Activated T-helper 1 cell treated with anti-CD3 and anti-CD28 coated beads, Interleukin-2, amount 50 U/mL, for 16 hours (primary cell): ENCODE results near the gene MYO18B.
"Not testable (repeated sequence)": the region's sequence is repeated elsewhere in the genome, so short reads cannot be mapped to it uniquely, and the experiment has no call there.

ENCODE experiments used
- DNase-seq, 2 donors: peaks; one replicate each; pipeline ENCODE4 v3.0.0-alpha.2; 2020; ENCODE audit warnings: low read depth in 1 of 2, low spot score in 1 of 2

MYO18B gene, protein sequence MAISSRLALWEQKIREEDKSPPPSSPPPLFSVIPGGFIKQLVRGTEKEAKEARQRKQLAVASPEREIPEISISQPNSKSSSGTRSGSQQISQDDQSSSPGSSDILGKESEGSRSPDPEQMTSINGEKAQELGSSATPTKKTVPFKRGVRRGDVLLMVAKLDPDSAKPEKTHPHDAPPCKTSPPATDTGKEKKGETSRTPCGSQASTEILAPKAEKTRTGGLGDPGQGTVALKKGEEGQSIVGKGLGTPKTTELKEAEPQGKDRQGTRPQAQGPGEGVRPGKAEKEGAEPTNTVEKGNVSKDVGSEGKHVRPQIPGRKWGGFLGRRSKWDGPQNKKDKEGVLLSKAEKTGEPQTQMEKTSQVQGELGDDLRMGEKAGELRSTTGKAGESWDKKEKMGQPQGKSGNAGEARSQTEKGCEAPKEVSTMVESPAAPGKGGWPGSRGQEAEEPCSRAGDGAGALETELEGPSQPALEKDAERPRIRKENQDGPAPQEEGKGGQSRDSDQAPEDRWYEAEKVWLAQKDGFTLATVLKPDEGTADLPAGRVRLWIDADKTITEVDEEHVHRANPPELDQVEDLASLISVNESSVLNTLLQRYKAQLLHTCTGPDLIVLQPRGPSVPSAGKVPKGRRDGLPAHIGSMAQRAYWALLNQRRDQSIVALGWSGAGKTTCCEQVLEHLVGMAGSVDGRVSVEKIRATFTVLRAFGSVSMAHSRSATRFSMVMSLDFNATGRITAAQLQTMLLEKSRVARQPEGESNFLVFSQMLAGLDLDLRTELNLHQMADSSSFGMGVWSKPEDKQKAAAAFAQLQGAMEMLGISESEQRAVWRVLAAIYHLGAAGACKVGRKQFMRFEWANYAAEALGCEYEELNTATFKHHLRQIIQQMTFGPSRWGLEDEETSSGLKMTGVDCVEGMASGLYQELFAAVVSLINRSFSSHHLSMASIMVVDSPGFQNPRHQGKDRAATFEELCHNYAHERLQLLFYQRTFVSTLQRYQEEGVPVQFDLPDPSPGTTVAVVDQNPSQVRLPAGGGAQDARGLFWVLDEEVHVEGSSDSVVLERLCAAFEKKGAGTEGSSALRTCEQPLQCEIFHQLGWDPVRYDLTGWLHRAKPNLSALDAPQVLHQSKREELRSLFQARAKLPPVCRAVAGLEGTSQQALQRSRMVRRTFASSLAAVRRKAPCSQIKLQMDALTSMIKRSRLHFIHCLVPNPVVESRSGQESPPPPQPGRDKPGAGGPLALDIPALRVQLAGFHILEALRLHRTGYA (N-terminal part only)

DNA sequence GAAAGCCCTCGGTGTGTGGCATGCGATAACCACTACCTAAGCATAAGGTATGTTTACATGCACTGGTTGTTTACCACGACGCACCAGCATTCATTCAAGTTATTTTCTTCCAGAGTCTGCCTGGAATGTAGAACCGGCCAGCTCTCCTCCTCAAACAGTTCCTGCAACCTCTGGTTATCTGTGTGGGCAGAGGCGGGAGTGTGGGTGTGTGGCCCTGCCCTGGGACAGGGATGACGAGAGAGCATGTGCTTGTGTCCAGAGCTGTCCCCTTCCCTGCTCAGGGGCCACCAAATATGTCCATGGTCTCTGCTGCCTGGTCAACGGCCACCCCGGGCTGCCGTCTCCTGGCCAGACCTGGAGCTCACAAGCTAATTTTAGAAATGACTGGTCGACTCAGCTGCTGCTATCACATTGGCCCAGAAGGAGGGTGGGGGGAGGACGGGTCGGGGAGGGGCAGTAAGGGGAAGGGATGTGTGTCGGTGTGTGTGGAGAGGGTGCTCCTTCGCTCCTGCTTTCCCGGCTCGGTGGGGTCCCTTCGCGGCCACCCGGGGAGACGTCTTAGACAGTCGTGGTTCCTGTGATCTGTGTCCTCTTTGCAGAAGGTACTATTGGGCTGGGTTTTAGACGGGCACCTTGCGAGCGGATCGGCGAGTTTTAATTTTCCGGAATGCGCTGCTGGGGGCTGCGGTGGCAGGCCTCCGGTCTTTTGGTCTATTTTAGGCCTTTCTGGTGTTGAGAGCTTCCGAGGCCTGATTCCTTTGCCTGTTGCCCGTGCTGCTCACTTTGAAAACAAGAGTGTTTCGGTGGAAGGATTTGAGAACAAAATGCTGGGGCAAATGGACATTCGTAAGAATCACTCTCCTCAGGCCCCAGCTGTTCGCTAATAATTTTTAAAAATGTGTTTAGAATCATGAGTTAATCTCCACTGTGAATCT, at the start of gene MYO18B:
Gene MYO18B (plus strand): TSS at position 497 of the 935 bp plus-strand sequence. CDS start 18,905 bp downstream, outside the sequence.
- no peak for DNase-seq

DNA sequence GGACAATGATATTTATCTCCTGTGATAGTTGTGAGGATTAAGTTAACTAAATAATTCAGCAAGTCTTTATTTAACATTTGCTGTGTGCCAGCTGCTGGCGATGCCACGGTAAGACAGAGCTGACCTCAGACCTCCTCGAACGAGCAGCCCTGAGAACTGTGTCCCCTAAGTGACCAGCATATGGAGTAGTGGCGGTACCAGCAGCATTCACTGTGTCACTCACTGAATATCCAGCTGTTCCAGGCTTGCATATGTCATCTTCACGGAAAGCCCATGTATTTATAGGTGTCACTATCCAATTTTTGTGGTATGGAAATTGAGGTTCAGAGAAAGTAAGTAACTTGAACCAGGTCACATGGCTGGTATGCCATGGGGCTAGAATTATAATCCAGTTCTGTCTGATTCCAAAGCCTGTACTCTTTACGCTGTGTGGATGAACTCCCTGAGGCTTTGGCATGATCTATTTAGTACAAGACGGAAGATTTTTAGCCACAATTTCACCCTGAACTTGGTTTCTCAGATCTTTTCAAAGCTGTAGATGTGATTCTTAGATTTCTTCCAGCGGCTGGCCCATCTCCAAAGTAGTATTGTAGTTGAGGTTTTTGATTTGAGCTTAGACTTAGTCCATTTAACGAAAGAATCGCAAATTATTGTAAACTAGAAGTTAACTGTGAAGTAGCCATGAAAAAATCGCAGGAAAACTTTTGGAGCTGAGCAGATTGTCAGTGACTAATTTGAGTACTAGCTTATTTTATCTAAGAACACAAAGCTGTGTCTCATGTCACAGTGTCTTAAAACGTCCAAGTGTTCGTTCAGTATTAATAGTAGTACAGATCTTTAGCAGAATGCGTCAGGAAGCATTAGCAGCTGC, 49.4 kb upstream of the MYO18B start:
- DNase-seq = no peak

DNA sequence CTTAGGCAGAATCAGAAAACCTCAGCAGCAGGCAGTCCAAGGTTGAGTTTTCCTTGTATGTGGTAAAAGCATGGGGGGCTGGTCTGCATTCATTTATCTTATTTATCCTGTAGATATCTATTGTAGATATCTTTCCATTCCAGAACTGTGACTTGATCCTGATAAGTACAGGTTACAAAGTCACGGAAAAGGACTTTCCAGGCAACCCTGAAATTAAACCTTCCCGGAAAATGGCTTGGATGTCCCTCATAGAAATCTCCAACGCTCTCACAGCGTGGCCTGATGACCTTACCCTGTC, 48.8 kb upstream of the MYO18B start:
- DNase-seq = no peak

DNA sequence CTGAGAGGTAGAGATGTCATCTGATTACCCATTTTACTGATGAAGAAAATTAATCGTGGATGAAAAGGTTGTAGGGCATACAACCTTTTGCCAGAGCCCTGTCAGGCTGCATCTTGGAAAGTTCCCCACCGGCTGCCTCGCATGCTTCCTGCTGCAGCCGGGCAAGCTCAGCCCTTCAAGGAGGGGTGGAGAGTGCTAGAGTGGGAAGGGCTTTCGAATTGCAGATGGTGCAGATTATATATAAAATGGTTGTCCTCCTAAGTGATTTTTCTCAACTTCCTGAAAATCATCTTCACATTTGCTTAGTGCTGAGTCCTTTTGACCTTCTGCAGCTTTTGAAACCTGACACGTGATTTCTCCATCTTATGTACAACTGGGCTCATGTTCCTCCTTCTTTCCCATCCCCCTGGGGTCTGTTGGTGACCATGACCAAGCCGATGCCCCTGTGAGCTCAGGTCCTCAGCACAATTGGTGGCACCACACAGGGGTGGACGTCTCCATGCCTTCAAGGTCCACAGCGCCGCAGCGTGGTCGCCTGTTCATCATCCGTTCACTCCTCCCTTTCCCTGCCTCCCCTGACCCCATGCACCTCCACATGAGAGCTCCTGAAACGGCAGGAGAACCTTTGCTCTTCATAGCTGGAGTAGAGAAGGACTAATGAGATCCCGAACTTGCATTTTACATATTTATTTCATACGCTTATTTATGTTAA, 47.6 kb upstream of the MYO18B start:
- DNase-seq = no peak

DNA sequence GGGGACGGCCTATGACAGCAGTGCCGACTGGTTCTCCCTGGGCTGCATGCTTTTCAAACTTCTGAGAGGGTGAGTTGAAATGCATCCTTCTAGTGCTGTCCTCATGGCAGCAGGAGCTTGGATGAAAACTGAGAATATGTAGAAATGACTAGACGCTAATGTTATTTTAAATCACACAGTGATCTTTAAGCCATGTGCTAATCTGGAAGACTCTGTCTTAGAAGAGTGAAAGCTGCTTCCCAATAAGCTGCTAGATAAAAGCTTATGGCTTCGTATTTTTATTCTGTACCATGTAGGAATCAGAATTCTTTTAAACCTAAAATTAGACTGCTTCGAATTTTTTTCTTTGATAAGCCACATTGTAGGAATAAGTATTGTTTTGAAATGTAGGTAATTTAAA, 46.8 kb upstream of the MYO18B start:
- DNase-seq = no peak

DNA sequence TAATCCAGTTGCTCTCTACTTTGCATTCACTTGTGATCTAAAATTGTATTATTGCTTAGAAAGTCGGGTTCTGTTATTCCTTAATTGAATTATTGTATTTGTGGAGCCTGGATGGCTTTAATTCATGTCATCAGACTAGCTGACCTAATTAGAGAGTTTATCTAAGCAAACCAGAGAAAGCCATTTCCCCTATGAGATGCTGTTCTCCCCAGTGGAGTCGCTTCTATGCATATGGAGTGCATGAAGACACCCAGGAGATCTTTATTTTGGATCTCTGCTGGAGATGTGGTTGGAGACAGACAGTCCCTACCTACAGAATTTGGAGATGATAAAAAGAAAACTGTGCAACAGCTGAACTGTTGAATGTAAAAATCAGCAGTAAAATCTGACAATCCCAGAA, 45.2 kb upstream of the MYO18B start:
- no peak for DNase-seq

DNA sequence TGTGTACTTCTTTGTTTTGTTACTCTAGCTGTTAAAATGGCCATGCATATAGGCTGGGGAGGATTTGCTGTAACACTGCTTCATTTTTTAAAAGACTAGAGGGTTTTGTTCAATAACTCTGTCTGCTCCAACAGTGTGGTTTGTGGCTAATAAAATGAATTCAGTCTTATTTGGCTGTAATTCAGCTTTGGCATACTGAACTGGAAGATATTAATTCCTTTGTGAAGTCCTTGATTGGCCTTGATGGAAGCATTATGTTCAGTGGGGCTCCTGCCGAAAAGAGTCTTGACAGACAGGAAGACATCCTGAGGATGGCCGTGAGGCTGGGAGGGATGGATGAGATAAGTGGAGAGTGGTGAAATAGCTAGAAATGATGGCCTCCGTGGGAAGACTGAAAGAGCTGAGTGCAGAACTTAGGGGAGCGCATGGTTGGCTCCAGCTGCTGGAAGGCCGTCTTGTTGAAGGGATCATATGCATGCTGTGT, 44.8 kb upstream of the MYO18B start:
- DNase-seq = no peak

DNA sequence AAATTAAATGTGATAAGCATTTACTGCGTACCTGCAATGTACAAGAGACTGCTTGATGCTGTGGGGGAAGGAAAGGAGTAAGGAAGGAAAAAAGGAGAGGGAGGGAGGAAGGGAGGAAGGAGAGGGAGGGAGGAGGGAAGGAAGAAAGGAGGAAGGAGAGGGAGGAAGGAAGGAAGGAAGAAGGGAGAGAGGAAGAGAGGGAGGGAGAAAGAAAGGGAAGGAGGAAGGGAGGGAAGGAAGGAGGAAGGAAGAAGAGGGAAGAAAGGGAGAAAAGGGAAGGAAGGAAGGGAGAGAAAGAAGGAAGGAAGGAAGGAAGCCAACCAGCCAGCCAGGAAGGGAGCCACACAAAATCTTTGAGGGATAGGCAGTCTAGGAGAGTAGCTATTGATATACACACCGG, 44.0 kb upstream of the MYO18B start:
- no peak for DNase-seq

DNA sequence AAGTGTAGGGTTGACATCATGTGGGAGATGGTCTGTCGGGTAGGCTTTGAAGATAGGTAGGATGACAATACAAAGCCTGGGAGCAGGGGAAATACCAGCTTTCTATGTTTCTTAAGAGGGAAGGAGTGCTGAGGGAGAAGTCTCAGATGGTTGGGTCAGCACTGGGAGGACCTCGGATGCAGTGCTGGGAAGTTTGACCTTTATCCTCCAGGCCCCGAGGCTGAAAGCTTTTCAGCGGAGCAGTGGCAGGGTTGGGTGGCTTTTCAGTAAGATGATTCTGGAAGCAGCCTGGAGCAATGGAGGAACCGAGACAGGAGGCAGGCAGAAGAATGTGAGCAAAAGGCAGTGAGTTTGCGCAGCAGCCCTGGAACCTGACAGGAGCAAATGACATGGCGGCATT, 43.5 kb upstream of the MYO18B start:
- DNase-seq = no peak

DNA sequence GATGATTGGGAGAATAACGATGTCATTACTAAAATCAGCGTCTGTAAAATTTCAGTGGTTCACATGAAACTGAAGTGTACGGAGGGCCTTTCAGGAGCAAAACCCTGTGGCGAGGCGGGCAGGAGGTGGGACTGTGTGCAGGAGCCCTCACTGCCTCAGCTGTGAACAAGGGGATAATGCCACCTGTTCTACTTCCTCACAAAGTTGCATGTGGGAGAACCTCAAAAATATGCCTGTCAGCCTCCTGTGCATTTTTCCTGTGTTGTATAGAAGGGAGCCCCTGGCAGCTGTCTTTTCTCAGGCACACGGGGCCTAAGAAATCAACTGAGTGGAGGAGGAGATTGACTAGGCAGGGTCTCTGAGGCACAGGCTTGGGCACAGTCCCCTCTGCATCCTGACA, 43.0 kb upstream of the MYO18B start:
- no peak for DNase-seq

DNA sequence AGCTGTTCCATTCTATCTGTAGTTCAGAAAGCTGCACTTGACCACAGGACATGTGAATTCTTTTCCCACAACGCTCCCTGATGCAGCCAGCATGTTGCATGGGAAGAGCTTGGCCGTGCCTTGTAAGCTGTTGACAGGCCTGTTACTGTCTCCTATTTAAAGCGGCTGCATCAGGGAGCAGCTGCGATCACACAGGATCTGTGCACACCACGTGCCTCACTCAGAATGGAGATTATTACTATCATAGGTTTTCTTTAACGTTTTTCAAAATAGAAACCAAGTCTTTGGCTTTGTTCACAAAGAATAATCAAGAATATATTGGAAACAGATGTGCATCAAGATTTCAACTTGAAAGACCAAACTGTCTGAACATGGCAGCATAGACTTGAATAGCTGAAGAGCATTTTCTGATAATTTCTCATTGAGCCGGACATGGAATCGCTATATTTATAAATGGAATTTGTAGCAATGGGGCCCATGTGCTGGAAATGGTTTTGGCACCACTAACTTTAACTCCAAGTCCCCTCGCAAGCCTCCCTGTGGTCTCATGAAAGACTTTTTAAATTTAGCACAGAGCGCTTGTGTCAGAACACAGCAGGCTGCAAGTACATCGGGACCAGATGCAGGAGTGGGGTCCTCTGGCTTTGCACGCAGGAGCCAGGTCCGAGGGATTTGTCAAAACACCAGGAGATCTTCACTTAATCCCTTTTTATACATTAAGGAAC, 40.8 kb upstream of the MYO18B start:
- no peak for DNase-seq

DNA sequence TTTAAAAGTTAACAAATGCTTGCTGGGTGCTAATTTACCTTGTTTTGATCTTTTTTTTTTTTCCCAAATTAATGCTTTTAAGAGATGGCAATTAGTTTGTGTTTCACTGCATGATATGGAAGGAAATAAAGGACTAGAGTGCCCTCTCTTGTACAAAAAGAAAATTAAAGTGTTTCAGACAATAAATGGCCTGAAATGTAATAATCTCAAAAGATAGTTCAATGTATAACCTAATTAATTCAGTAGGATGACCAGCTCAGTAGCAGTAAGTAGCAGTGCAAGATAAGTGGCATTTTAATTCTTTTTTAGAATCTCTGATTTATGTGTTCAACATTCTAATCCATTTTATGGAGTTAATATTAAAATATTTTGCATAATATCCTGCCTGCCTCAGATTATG, 39.9 kb upstream of the MYO18B start:
- DNase-seq = no peak

DNA sequence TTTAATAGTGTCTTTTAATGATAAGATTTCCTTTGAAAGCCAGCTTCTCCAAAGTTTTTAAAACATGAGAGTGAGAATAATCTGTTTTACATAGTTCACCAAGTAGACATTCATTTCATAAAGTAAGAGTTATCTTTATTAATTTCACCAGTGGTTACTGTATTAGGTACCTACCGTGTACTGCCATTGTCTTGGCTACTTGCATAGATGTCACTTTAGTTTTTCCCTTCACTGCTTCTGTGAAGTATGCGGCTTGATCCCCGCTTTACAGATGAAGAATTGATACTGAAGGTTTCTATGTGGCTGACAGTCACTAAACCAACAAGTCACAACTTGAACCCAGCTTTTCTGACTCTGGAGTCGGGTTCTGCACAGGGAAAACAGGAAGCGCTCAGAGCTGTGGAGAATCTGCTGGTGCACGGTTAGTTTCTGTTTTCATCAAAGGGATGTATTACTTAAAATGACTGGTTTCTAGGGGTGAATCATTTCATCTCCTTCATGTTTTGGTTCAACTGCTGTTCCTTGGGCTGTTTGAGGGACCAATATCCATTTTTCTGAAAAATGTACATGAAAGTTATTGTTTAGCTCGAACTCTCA, 39.3 kb upstream of the MYO18B start:
- no peak for DNase-seq

DNA sequence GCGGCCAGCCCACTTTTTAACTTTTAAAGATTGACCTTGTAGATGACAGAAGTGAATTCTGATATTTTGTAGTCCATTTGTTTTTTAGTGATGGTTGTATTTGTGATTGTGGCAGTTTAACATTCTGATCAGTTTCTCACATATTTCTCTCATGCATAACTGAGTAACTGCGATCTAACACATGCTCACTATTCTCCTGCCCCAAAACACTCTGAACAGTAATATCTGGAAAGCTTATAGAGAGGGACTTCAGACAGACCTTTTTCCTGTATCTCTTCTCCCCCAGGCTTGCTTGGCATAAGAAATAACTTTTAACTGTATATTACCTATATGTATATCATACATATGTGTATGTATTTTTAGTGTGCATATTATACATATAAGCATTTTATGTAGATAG, 37.3 kb upstream of the MYO18B start:
- DNase-seq = no peak

DNA sequence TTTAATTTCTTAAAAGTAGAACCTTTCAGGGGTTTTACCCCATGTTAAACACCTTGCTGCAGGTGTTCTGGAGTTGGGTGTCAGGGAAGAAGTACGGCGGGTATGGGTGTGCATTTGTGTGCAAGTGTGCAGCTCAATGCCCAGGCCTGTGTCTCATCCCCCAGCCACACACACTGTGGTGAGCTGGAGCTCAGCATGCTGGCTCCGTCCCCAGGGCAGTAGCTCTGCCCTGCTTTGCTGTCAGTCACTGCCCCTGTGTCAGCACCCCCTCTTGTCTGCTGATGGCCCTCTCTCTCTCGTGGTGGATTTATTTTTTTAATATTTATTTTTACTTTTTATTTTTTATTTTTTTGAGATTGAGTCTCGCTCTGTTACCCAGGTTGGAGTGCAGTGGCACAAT, 35.8 kb upstream of the MYO18B start:
- DNase-seq = no peak

DNA sequence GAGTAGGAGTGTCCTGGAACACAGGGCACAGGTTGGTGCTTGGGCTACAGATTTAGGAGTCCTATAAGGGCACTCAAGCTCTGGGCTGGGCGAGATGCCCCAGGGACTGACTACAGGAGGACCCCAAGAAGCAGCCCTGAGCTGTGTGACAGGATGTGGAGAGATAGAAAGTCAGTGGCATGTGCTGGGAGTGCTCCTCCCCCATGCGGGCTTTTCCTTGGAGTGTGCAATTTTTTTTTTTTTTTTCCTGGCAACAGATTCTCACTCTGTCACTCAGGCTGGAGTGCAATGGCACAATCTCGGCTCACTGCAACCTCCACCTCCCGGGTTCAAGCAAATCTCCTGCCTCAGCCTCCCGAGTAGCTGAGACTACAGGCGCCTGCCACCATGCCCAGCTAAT, 33.6 kb upstream of the MYO18B start:
- DNase-seq = not testable (repeated sequence)

DNA sequence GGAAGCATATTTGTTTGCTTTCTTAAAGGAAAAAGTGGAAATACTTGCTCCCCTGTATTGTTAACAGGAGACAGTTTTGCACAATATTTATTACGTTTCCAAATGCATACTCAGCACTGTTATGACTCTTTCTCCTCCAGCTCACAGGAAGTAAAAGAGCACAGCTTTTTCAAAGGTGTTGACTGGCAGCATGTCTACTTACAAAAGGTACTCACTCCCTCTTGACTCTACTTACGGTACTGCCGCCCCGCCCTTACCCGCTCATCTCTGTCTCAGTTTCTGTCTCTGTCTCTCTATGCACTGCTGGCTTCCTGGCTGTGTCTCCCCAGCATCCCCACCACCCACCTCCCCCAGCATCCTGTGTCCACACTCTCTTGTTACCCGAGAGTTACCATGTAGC, 32.2 kb upstream of the MYO18B start:
- DNase-seq = no peak

DNA sequence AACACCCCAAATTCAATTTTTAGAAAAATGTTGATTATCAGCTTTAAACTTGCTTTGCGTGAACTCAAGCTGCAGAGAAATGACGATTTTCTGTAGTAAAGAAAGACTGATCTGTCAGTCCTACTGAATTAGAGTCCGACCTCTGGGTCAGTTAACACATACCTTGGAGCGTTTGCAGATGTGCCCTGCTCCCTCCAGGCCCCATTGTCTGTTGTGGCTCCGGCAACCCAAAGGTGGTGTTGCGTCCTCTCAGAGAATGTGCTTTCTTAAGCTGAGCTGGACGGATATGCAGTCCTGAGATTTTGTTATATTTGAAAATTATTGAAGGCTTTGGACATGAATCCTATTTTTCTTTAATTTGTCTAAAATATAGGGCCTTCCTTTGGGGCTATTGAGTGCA, 31.5 kb upstream of the MYO18B start:
- DNase-seq = no peak
